Measurements from ENCODE around the gene HIF1AN.

DNA sequence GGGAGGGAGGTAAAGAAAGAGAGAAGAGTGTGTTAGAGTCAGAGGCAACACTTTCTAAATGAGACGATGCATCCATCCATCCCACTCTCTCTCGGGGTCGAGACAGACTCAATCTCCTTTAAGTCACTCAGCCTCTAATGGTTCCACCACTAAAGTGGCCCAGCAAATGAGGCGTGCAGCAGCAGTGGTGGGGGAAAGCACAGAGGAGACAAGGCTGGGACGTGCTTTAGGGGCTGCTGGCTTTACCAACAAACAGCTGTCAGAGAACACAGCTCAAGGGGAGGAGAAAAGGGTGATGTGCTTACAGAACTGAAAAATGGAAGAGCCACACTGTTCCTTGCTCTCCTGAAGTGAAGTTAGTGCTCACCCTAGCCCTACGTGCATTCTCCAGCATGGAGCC is 11.5 kb upstream of the HIF1AN start:
- TF ChIP-seq, protein P1, sequence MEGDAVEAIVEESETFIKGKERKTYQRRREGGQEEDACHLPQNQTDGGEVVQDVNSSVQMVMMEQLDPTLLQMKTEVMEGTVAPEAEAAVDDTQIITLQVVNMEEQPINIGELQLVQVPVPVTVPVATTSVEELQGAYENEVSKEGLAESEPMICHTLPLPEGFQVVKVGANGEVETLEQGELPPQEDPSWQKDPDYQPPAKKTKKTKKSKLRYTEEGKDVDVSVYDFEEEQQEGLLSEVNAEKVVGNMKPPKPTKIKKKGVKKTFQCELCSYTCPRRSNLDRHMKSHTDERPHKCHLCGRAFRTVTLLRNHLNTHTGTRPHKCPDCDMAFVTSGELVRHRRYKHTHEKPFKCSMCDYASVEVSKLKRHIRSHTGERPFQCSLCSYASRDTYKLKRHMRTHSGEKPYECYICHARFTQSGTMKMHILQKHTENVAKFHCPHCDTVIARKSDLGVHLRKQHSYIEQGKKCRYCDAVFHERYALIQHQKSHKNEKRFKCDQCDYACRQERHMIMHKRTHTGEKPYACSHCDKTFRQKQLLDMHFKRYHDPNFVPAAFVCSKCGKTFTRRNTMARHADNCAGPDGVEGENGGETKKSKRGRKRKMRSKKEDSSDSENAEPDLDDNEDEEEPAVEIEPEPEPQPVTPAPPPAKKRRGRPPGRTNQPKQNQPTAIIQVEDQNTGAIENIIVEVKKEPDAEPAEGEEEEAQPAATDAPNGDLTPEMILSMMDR (optimal IDR thresholded peaks at IDR 0.05 in 1 of 3, IDR thresholded peaks at IDR 0.05 in 1 of 3, conservative IDR thresholded peaks at IDR 0.05 in 1 of 3; ENCODE audit: extremely low read depth in 1 of 3, insufficient read depth in 2 of 3, low read length in 3 of 3), result no peak
- no peak for TF ChIP-seq EZH2 (IDR thresholded peaks at IDR 0.05; ENCODE audit: low read length)

All from keratinocyte (primary cell).